Renal cortex interstitium (tissue), 15 donors: ENCODE measurements around the gene OR4C12. TPM values are rescaled to one million over a fixed set of nuclear protein-coding genes. Genes with fewer than 3 reads are reported as not detected.
"Not testable (repeated sequence)": the region's sequence is repeated elsewhere in the genome, so short reads cannot be mapped to it uniquely, and the experiment has no call there.

Experiments used
- DNase-seq, 11 donors: peaks; one replicate each; pipeline ENCODE4 v3.0.0-alpha.2; 2013; ENCODE audit warnings: low read depth in 9 of 11, low spot score in 4 of 11; ENCODE audit errors: extremely low read depth in 1 of 11
- long read RNA-seq, 16 experiments: transcript quantifications; one replicate each; lab custom pipeline, GENCODE V29; 2026
- polyA plus RNA-seq, 3 donors: library from polyadenylated mRNA; unstranded; fragments of 120-200 nt; gene quantifications; one replicate each; pipeline ENCODE4 v1.2.1, GENCODE V29; 2013; ENCODE audit not compliant: insufficient read length in 3 of 3

OR4C12 gene
- polyA plus RNA-seq, result not detected
- long read RNA-seq, donor 1, result 0 reads
- long read RNA-seq, donor 2, result 0 reads
- long read RNA-seq, donor 3, partial matches to known transcripts, result 0 of 1 reads
- long read RNA-seq, donor 3, other reads (novel, unspliced or antisense), result 0 of 1 reads
- long read RNA-seq, donor 4, result 0 reads
- long read RNA-seq, donor 5, result 0 reads
- long read RNA-seq, donor 6, result 0 reads
- long read RNA-seq, donor 7, result 0 reads
- long read RNA-seq, donor 8, result 0 reads
- long read RNA-seq, donor 9, result 0 reads
- long read RNA-seq, donor 10, result 0 reads
- long read RNA-seq, donor 11, result 0 reads
- long read RNA-seq, donor 12, result 0 reads
- long read RNA-seq, donor 13, result 0 reads
- long read RNA-seq, donor 14, result 0 reads
- long read RNA-seq, donor 15, result 0 reads
- long read RNA-seq, donor 16, result 0 reads

DNA sequence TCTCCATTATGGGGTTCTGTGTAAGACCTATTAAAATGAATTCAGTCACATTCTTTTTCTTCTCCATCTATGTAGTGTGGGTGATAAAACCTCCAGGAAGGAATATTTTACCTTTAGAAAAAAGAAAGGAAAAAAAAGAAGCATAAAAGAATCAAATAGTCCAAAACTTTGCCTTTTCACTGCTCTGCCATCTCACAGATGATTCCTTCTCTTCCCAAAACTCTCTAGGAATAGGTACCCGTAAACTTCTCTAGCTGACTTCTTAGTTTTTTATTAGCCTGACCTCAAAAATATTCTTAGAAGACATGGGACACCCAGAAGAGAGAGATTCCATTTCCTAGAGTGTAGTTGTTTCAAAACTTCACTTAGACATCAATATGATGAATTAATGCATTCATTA lies at the start of gene OR4C12:
Gene OR4C12, minus strand, starts transcription at position 101 of the 400 bp plus-strand sequence. Its CDS starts 34 bp downstream, at position 67.
- DNase-seq, result not testable (repeated sequence)

DNA sequence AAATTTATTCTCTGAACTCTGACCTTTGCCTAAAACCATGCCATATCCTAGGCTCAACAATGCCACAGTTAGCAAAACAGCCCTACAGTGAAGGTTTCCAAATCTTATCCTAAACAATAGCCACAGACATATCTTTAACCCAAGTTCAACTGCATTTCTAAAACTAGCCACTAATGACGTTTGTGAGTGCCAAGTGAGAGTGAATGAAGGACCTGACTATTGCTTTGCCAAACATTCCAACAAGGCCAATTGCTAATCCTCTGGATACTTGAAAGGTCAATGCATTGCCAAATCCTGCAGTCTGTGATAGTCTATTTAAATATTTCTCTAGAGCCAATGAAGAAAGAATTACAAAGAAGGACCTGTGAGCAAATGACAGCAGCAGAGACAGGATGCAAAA lies 47.9 kb upstream of the OR4C12 start:
- DNase-seq, result no peak

DNA sequence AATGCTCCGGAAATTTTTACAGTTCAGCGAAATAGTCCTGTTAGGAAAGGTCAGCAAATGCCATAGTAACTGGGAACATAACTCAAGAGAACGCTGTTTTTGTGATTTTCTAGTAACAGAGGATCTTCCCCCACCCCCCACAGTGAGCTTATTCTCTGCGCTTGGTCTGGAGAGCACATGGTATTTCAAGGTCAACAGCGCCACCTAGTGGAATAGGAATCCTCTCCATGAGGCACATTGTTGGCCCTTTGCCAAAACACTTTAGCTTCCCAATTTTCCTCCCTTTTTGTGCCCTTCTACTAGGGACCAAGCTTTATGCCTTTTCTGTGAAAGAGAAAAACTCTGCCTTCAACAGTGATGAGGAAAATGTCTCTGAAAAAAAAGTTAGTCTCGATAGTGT lies 13.2 kb upstream of the OR4C12 start:
- no peak for DNase-seq

DNA sequence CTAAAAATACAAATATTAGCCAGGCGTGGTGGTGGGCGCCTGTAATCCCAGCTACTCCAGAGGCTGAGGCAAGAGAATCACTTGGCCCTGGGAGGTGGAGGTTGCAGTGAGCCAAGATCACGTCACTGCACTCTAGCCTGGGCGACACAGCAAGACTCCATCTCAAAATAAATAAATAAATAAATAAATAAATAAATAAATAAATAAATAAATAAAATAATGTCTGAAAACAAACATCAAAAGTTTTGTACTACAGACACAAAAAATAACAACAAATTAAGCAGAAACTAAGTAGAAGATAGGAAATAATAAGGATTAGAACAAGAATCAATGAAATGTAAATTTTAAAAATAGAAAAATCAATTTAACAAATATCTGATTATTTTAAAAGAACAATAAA lies 8.9 kb downstream of the OR4C12 start:
- DNase-seq, result not testable (repeated sequence)

DNA sequence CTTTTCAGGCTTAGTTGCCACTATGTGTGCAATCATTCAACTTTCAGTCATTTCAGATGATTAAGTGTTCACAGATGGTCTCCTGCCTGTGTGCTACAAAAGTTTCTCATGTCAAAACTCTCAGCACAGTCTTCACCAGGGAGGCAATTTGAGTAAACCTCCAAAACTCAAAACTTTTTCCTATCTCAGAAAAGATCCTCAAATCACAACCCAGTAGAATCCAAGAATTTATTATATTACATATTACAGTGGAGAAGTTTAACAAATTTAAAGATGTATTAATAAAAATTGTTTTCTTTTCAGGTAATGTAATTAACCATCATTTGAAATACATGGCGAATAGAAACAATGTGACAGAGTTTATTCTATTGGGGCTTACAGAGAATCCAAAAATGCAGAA lies 30.2 kb downstream of the OR4C12 start, which contains the start of gene OR4C13:
Gene OR4C13, plus strand, starts transcription at position 301 of the 400 bp plus-strand sequence. Its CDS starts 32 bp downstream, at position 333.
- DNase-seq, result no peak

DNA sequence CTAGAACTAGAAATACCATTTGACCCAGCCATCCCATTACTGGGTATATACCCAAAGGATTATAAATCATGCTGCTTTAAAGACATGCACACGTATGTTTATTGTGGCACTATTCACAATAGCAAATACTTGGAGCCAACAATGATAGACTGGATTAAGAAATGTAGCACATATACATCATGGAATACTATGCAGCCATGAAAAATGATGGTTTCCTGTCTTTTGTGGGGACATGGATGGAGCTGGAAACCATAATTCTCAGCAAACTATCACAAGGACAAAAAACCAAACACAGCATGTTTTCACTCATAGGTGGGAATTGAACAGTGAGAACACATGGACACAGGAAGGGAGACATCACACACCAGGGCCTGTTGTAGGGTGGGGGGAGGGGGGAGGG lies 33.6 kb downstream of the OR4C12 start:
- not testable (repeated sequence) for DNase-seq

Other genes with a start within 250 kb of the OR4C12 start
- not detected for gene OR4C13, start 30.1 kb downstream of the OR4C12 start, polyA plus RNA-seq
- not detected for gene OR4C45, start 50.3 kb upstream of the OR4C12 start, polyA plus RNA-seq